Left ventricle myocardium inferior (tissue), 1 donor: ENCODE measurements around the gene SAMD10. TPM values are rescaled to one million over a fixed set of nuclear protein-coding genes. Genes with fewer than 3 reads are reported as not detected.

Experiments
- DNase-seq: peaks from one replicate; pipeline ENCODE4 v3.0.0-alpha.2; 2020
- H3K27ac ChIP-seq: fragments of 200-600 bp; replicated peaks from 2 replicates; pipeline ENCODE4 v1.8.0; 2021
- H3K27me3 ChIP-seq: fragments of 200-600 bp; 2 replicates; pipeline ENCODE4 v1.8.0; 2021; ENCODE audit warnings: low read depth
- H3K36me3 ChIP-seq: fragments of 200-600 bp; 2 replicates; pipeline ENCODE4 v1.8.0; 2021
- H3K4me1 ChIP-seq: fragments of 200-600 bp; 2 replicates; pipeline ENCODE4 v1.8.0; 2021
- H3K4me3 ChIP-seq: fragments of 200-600 bp; 2 replicates; pipeline ENCODE4 v1.8.0; 2021; ENCODE audit warnings: mild to moderate bottlenecking, moderate library complexity
- H3K9me3 ChIP-seq: fragments of 200-600 bp; replicated peaks from 2 replicates; pipeline ENCODE4 v1.8.0; 2021
- CTCF ChIP-seq: fragments of 200-600 bp; IDR thresholded peaks from 2 replicates; pipeline ENCODE4 v1.8.0; 2021; ENCODE audit warnings: antibody characterized with exemption, mild to moderate bottlenecking, borderline replicate concordance
- intact Hi-C: fragments of 100-400 bp; cut with micrococcal nuclease; formaldehyde crosslinking; loops from one replicate; pipeline ENCODE4 v1.11.0; 2022
- long read RNA-seq: library from polyadenylated mRNA; unstranded; transcript quantifications from one replicate; pipeline ENCODE4 v2.0.0, GENCODE V29; 2021
- total RNA-seq: library from RNA; stranded (reverse); fragmentation: NEBNext Ultra II Directional; extraction: Animal tissue kit (Norgen Biotek cat#: 25700); gene quantifications from one replicate; pipeline ENCODE4 v1.2.1, GENCODE V29; 2021
- donor health status: DM: no; HTN: yes; CAD: no; lungs with severe emphysema.

Gene SAMD10
- total RNA-seq: 5.6 TPM
- long read RNA-seq, transcript SAMD10-201 (5 exons, 2,181 nt): major isoform, 8 of 18 reads
- long read RNA-seq, partial matches to known transcripts: 3 of 18 reads
- long read RNA-seq, other reads (novel, unspliced or antisense): 7 of 18 reads

GRCh38 chr20:63979557-63980316, at the start of gene SAMD10:
TSS of gene SAMD10 (minus strand) at chr20:63979642. CDS start at chr20:63979467, 175 bp downstream.
- DNase-seq: no peak
- peak; percentile 35 for TF ChIP-seq CTCF
- intact Hi-C loops: no loop called here
- Histone ChIP-seq H3K36me3 (peaks cover 18% of the 10 kb centered on the region), H3K4me1 (peaks cover 52% of the 10 kb centered on the region), H3K27me3 (no peaks in the 10 kb centered on the region), H3K4me3 (peak within 1 kb of the TSS; percentile 96), H3K27ac (peak within 1 kb of the TSS; percentile 91), H3K9me3 (no peaks in the 10 kb centered on the region)

GRCh38 chr20:64027981-64028685, 48.7 kb upstream of the SAMD10 start:
- no peaks in the 10 kb centered on the region for H3K4me1 ChIP-seq
- H3K9me3 ChIP-seq: no peaks in the 10 kb centered on the region
- no peak for DNase-seq
- peaks cover 97% of the 10 kb centered on the region for H3K36me3 ChIP-seq
- no peak overlapping the region for H3K4me3 ChIP-seq
- no peaks in the 10 kb centered on the region for H3K27me3 ChIP-seq
- intact Hi-C loops: no loop called here
- H3K27ac ChIP-seq: no peak overlapping the region
- TF ChIP-seq CTCF: no peak

GRCh38 chr20:64025826-64026412, 46.5 kb upstream of the SAMD10 start:
- no peaks in the 10 kb centered on the region for H3K4me1 ChIP-seq

GRCh38 chr20:64025101-64025825, 45.8 kb upstream of the SAMD10 start:
- intact Hi-C loops: no loop called here
- Histone ChIP-seq H3K36me3 (peaks cover 92% of the 10 kb centered on the region), H3K4me3 (no peak overlapping the region), H3K27me3 (no peaks in the 10 kb centered on the region), H3K9me3 (no peaks in the 10 kb centered on the region), H3K27ac (no peak overlapping the region), H3K4me1 (no peaks in the 10 kb centered on the region)
- no peak for DNase-seq
- TF ChIP-seq CTCF: no peak

More at GRCh38 chr20:64025826-64026412, 46.5 kb upstream of the SAMD10 start:
- DNase-seq: no peak
- Histone ChIP-seq H3K9me3 (no peaks in the 10 kb centered on the region), H3K27me3 (no peaks in the 10 kb centered on the region), H3K27ac (no peak overlapping the region), H3K4me3 (no peak overlapping the region), H3K36me3 (peaks cover 93% of the 10 kb centered on the region)
- intact Hi-C loops: no loop called here
- no peak for TF ChIP-seq CTCF
